GM21423 (cell line): ENCODE measurements around the gene PBX2.
"Not testable (repeated sequence)": the region's sequence is repeated elsewhere in the genome, so short reads cannot be mapped to it uniquely, and the experiment has no call there.

Experiments used
- ATAC-seq: cut with Tn5 transposase; IDR thresholded peaks from one replicate; pipeline ENCODE4 v1.9.1; 2021; ENCODE audit warnings: mild to moderate bottlenecking, moderate library complexity; ENCODE audit not compliant: unreplicated experiment

The PBX2 gene

GRCh38 chr6:32151863-32152768, 37.9 kb downstream of the PBX2 start, which contains the start of gene PRRT1:
PRRT1 (minus strand) TSS chr6:32151939; CDS start chr6:32151827, 112 bp downstream.
- ATAC-seq: no peak

GRCh38 chr6:32151181-32151862, 38.7 kb downstream of the PBX2 start:
- no peak for ATAC-seq

GRCh38 chr6:32149932-32150870, 39.8 kb downstream of the PBX2 start:
- ATAC-seq: no peak

GRCh38 chr6:32149092-32149755, 40.8 kb downstream of the PBX2 start:
- ATAC-seq: no peak

GRCh38 chr6:32148289-32149091, 41.5 kb downstream of the PBX2 start:
- ATAC-seq: no peak

GRCh38 chr6:32147401-32148132, 42.4 kb downstream of the PBX2 start:
- ATAC-seq: no peak

- no peak for ATAC-seq
Observed at GRCh38 chr6:32146687-32147086, 43.3 kb downstream of the PBX2 start.

GRCh38 chr6:32146287-32146686, 43.7 kb downstream of the PBX2 start:
- no peak for ATAC-seq

- ATAC-seq: not testable (repeated sequence)
Observed at GRCh38 chr6:32144238-32144637, 45.8 kb downstream of the PBX2 start.

GRCh38 chr6:32140420-32141046, 49.5 kb downstream of the PBX2 start:
- no peak for ATAC-seq

GRCh38 chr6:32139590-32139989, 50.4 kb downstream of the PBX2 start:
- no peak for ATAC-seq

- ATAC-seq: no peak
Observed at GRCh38 chr6:32137454-32137853, 52.5 kb downstream of the PBX2 start.
